TTC549 (cell line): Measurements from ENCODE around the gene DDX51.

Experiments used
- FAIRE-seq: peaks from 2 replicates; lab custom pipeline; 2012; peaks lifted over from hg19 to GRCh38; lab: Jason Lieb, UNC

Gene DDX51, protein sequence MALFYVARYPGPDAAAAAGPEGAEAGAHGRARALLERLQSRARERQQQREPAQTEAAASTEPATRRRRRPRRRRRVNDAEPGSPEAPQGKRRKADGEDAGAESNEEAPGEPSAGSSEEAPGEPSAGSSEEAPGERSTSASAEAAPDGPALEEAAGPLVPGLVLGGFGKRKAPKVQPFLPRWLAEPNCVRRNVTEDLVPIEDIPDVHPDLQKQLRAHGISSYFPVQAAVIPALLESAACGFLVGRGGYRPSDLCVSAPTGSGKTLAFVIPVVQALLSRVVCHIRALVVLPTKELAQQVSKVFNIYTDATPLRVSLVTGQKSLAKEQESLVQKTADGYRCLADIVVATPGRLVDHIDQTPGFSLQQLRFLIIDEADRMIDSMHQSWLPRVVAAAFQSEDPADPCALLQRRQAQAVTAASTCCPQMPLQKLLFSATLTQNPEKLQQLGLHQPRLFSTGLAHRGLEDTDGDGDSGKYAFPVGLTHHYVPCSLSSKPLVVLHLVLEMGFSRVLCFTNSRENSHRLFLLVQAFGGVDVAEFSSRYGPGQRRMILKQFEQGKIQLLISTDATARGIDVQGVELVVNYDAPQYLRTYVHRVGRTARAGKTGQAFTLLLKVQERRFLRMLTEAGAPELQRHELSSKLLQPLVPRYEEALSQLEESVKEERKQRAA

DNA sequence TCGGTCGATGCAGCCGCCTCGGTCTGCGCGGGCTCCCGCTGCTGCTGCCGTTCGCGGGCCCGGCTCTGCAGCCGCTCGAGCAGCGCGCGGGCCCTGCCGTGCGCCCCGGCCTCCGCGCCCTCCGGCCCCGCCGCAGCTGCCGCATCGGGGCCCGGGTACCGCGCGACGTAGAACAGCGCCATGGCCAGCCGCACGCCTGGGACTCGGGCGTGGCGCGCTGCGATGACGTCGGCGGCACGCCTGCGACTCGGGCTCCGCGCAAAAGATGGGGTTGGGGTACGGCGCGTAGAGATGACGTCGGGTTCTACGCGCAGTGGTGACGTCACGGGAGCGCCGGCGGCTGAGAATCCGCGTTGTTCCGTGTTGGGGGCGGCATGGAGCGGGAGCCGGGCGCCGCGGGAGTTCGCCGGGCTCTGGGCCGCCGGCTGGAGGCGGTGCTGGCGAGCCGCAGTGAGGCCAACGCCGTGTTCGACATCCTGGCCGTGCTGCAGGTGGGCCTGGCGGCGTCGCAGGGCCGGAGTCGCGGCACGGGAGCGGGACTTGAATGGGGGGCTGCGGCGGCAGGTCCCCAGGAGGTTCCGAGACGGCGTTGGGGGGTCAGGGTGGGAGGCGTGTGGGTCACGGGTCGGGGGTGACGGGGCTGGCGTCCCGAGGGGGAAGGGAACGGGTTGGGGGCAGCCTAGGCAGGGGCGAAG lies at the start of gene DDX51, which contains the start of gene NOC4L:
DDX51 (minus strand) TSS at position 205 of the 695 bp plus-strand sequence; CDS start at position 182, 23 bp downstream.
NOC4L (plus strand) TSS at position 343 of the 695 bp plus-strand sequence; CDS start at position 375, 32 bp downstream.
- no peak for FAIRE-seq

DNA sequence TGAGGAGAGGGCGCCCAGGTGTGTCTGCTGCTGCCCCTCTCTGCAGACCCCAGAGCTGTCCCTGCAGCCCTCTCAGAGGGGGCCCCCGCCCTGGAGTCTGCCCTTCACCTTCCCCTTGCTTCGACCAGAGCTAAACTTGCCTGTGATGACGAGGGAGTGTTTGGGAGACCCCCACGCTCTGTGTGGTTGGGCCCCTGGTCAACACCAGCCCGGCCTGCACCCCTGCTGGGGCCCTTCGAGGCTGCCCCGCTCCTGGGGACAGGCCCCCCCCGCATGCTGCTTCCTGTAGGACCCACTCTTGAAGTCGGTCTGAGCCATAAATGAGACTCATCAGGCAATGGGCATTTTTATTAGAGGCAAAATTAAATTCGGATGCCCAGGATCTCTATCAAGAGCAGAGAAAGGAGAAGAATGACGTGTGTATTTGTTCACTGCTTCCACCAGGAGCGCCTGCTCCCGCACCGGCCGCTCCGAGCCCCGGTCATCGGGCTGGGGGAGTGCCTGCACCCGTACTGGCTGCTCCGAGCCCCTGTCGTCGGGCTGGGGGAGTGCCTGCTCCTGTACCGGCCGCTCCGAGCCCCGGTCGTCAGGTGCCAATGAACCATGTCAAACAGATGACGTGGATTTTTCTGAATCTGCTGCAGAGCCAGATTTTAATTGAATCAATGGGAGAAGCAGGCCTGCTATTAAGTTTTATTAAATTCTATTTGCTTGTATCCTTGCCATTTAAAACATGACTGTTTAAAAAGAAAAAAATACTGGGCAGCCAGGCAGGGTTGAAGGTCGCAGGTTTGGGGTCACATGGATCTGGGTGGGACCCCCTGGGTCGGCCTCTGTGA lies 47.8 kb upstream of the DDX51 start:
- no peak for FAIRE-seq

DNA sequence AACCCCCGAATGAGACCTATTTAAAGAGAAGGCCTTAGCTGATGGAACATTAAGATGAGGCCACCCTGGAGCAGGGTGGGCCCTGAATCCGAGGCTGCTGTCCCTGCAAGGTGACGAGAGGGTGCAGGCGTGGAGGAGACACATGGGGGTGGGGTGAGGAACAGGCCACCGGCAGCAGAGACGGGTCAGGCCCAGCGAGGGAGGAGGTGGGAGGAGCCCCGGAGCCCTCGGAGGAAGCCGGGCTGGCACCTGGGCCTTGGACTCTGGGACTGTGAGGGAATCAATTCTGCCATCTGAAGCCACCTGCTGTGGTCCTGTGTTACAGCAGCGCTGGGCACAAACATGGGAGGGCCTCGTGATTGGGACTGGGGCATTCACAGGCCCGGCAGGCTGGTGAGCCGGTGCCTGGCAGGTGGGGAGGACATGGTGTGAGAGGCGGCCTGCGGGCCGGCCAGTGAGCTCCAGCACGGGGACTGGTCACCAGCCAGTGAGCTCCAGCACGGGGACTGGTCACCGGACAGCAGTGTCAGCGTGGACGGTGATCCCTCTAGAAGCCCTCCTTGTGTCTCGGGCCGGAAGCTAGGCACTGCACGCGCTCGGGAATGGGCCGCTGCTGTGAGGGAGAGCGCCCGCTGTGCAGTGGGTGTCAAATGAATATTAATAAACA lies 46.8 kb upstream of the DDX51 start:
- FAIRE-seq: no peak

DNA sequence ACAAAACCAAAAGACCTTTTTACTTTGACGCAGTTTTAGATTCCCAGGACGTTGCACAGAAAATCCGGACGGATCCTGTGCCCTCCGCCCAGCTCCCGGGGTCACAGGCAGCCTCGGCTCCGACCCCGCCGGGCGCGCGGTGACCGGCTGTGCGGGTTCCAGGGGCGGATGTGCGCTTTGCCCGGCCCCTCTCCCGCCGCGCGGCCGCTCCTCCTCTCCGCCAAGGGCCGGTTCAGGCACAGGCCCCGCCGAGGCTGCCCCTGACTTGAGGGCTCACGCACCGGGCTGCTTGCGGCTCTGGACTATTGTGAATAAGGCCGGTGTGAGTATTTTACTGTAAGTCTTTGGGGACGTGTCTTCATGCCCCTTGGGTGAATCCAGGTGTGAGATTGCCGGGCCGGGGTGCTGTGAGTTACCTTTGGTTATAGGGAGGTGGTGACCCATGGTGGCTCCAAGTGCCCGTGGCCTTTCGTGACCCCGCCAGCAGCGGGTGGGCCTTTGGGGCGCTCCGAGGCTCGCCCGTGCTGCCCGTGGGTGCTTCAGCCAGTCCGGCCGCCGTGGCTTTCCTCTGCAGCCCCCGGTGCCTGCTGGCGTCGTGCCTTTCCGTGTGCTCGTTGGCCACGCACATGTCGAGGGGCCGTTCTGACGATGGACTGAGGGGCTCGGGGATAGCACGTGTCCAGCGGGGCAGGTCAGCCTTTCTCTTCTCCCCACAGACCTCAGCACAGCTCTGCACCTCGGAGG lies 46.1 kb upstream of the DDX51 start:
- FAIRE-seq: no peak

DNA sequence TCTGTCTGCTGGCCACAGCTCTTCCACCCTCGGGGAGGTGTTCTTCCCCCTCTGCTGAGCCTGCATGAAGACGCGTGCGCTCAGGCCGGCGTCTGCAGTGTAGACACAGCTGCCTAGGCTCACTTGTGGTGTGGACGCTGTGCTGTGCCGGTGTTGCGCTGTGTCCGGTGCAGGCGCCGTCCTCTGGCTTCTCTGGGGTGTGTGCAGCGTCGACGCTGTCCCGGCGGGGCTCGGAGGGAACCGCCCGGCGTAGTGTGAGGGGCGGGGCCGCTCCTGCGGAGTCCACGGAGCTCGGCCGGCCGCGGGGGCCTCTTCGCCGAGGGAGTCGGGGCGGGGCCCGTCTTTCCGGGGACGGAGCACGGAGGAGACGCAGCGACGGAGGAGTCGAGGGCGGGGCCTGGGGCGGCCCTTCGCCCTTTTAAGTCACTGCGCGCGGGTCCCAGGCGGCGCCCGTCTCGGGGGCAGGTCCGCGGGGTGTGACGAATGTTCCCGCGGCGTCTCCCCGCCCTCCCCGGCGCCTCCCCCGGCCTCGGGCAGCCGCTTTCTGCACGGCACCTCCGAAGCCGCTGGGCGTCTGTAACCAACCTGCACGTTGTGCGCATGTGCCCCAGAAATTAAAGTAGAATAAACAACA lies 45.4 kb upstream of the DDX51 start:
- no peak for FAIRE-seq

DNA sequence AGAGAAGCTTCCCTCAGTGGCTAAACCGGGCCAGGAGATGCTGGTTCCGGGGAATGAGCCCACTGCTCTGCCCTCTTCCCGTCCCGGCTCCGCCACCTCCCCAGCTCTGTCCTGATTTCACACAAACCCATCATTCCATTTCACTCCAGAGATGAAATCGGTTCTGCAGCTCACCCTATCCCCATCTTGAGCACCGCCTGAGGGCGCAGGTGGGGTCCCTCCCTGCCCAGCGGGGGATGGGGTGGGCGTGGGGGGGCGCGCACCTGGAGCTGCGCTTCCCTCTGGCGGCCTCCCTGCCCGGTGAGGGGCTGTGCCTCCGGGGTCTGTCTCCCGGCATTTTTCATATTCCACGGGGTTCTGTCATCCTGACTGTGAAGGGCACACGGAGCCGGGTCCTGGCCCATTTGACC lies 44.8 kb upstream of the DDX51 start:
- FAIRE-seq: no peak

DNA sequence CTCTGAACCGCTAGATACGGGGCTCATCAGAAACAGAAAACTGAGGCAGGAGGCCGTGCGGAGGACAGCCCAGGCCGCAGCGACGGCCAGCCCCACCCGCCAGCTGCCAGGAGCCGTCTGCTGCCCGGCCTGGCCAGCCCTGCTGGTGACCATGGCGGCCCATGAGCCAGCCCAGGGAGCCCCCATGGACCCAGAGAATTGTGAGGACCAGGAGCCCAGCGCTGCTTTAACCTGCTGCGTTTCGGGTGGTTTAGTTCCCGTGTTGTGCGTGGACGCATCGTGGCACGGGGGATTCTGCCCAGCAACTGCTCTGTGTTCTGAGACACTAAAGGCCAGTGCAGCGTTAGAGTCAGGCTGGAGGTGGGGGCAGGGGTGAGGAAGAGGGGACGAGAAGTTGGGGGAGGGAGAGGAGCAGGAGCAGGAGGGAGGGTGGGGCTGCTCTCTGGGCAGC lies 44.4 kb upstream of the DDX51 start:
- FAIRE-seq: no peak

DNA sequence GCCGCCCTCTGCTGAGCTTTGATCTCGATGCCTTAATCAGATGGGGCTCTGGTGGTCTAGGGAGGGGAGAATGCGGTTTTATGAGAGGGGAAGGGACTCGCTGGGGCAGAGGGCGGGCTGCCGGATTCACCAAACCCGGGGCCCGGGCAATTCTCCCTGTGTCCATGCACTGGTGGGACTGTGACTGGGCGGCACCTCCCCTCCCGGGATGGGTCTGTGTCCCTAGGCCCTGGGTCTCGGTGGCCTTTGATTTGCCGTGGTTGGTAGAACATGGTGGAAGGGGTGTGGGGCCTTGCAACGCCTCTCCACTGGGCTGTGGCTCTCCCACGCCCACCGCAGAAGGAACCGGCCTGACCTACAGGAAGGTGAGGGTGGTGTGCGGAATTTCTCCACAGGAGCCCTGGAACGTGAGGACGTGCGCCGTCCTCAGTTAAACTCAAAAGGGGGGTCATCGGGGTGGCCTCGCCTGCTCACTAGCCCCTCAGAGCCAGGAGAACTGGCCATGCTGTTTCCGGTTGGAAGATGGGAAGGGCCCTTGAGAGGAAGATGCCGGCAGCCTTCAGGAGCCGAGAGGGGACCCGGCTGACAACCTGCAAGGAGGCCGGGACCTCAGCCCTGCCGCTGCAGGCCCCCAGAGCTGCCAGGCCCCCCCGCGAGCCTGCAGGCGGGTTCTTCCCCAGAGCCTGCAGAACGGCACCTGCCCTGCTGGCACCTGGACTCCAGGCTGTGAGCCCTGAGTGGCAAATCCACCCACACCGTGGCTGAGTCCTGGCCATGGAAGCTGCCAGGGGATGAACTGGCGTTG lies 43.7 kb upstream of the DDX51 start:
- FAIRE-seq: no peak

DNA sequence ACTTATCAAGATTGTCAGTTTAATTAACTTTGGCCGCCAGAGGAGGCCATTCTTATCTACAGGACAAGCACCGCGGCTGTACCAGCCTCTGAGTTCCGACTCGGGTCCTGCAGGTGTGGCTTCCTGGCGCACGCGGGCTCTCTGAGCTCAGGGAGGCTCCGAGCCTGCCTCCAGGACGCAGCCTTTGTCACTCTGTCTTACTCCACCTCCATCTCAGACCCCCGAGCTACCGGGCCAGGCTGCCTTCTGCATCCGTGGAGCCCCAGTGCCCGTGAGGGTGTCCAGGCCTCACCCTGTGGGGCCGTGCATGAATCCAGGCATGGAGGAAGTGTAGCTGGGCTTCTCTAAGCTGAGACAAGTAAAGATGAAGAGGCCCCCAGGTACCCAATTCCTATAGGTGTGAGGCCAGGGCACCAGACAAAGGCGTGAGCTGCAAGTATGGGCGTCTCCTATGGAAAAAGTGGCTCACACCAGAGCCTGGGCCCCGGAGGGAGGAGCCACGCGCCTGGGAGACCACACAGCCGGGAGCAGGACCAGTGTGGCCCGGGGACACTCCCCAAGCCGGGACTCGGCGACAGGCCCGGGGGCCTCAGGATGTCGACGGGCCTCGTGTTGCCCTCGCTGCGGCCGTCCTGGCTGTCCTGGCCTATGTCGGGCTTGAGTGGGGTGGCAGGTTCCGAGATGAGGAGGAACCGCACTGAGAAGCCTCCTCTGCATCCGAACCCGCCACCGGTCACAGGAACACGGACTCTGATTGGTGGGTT lies 42.9 kb upstream of the DDX51 start:
- FAIRE-seq: no peak

DNA sequence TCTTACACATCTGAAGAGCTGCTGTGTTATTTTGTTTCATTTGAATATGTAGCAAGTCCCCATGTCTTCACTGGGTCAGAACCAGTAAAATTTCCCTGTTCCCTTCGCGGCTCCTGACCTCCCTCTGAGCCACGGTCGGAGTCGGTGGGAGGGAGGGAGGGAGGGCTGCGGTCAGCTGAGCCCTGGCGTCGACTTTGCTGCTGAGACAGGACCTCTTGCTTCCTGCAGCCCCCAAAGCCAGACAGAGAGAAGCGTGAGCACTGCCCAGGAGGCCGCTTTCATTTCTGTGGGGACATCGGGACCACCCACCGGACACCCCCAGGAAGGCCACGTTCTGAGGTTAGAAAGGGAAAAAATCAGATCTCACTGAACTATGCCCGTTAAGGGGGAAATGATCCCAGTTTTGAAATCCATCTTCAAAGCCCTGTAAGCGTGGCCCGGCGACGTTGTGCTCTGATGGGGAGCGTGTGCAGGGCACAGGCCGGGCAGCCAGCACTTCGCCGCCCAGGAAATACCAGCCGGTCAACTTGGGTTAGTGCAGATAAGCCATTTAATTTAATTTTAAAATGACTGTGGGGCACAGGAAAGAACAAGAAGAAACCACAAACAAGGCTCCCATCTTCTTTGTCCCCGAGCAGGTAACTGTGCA lies 42.2 kb upstream of the DDX51 start:
- no peak for FAIRE-seq

DNA sequence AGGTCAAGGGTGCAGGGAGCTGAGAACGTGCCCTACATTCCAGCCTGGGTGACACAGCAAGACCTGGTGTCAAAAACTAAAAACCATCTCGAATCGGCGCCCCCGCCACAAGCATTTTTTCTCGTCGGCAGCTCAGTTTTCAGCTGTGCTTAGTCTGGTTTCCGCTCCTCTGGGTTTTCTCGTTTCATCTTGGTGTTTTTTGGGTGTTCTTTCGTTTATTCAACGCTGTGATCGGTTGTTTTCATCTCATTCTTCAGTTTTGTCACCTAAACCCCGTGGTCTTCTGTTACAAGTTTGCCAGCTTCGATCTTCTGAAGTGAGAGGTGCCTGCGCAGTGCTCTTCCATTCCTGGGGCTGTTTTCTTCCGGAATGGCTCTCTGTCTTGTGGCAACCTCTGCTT lies 41.6 kb upstream of the DDX51 start:
- FAIRE-seq: no peak

DNA sequence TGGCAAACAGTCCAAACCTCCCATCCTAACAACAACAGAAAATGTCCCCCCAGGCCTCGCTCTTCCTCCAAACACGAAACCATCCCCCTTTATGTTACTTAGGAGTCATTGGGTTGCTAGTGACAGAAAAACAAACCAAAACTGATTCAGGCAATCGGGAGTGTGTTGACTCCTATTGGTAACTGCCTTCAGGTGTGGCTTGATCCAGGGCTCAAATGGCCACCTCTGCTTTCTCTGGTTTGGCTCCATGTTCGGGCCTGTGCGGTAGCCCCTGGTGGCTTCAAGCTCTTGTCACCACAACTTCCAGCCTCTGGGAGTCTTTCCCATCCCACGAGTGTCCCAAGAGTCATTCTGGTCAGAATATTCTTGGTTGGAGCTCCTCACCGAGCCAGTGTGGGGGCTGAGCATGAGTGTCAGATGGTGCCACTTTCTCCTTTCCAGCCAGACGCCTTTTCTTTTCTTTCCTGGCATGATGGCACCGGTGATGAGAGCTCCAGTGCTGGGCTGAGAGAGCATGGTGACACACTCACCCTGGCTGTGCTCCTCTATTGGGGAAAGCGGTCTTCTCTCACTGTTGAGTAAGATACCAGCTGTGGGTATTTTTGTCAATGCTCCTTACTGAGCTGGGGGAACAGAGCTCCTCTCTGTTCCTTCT lies 38.7 kb upstream of the DDX51 start:
- no peak for FAIRE-seq

DNA sequence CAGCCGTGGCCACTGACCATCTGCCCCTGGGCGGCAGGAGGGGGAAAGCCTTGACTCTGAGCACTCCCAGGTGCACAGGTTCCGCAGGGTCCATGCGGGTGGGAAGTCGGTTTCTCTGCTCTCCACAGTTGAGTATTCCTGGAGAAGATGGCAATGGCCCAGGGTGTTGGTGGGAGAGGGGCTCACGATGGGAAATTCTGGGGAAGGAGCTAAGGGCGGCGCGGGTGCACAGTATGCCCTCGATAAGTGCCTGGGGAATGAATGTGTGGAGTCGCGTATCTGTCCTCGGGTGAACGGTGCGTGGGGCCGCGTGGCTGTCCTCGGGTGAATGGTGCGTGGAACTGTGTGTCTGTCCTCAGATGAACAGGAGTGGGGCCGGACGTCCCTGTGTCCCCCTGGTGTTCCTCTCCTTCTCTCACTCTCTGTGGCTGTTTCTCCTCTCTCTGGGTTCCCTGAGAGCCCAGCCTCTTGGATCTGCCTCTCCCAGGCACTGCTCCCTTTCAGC lies 38.1 kb upstream of the DDX51 start:
- FAIRE-seq: no peak

DNA sequence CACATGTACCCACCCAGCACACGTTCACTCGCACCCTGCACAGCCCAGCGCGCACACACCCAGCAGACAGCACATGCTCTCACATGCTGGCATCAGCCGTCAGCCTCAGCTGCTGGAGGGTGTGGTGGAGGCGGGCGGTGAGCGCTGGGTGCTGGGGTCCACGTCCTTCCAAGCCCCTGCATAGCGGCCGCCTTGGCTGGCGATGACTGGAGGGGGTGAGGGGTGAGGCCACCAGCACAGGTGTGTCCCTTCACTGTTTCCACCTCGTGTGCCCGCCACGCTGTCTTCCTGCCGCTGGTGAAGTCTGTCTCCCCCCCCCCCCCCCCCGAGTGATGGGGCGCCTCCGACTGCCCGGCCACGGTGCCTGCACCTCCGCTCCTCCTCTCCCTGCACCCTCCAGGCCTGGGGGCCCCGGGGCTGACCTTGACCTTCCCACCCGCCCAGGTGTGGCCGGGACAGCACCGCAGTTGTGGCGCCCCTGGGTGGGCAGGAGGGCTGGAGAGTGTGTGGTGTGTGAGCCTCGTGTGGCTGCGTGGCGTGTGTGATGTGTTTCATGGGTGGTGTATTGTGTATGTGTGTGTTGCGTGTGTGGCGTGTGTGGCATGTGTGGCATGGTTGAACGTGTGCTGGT lies 37.6 kb upstream of the DDX51 start:
- FAIRE-seq: no peak

DNA sequence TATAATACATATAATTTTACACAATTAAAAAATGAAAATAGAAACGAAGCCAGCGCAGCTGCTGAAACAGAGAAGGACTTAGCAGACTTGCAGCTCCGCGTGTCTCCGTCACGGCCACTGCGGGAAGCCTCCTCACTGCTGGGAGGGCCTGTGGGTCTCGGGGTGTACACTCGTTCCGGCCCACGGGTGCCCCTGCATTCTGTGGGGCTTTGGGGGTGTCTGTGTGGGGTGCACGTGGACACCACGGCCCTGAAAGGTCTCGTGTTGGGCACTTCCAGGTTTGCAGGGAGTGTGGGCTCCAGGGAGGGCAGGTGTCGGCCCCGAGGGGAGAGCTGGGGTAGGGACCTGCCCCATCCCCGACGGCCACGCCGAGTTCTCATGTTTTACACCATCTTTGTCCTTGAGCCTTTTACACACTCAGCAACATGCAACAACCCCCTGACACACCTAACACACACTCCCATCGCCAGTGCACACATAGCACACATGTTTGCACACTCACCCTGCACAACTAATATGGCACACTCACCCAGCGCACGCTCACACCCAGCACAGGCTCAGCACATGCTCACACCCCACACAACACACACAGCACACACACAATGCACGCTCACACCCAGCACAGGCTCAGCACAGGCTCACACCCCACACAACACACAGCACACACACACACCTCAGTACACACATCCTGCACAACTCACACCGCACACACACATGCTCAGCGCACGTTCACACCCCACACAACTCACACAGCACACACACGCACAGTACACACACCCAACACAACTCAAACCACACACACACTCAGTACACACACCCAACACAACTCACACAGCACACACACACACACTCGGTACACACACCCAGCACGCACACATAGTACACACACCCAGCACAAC lies 36.8 kb upstream of the DDX51 start:
- FAIRE-seq: no peak
